AG04449 (cell line): ENCODE results near the gene LRP10.
"Not testable (repeated sequence)": the region's sequence is repeated elsewhere in the genome, so short reads cannot be mapped to it uniquely, and the experiment has no call there.

Experiments
- CTCF ChIA-PET: fragments of 350-600 bp; formaldehyde crosslinking; extraction: SDS; loops from one replicate; lab custom pipeline; 2021; ENCODE audit warnings: antibody characterized with exemption; lab: Yijun Ruan, JAX
- POLR2A ChIA-PET: fragments of 400-600, 350-600 bp; formaldehyde crosslinking; extraction: SDS; loops from one replicate; lab custom pipeline; 2020; ENCODE audit warnings: antibody characterized with exemption, inconsistent platforms; lab: Yijun Ruan, JAX
- DNase-seq: peaks from one replicate; pipeline ENCODE4 v3.0.0-alpha.2; 2010; ENCODE audit warnings: low read depth, low spot score
- H3K4me3 ChIP-seq: 2 replicates; pipeline ENCODE4 v1.5.1; 2011; ENCODE audit warnings: low read depth, mild to moderate bottlenecking, control low read depth, low read length
- TF ChIP-seq, protein P1 (sequence below): IDR thresholded peaks from one replicate; pipeline ENCODE4 v1.5.1; 2011; ENCODE audit warnings: mild to moderate bottlenecking, moderate library complexity, low read length, control low read depth, inconsistent platforms; ENCODE audit not compliant: insufficient read depth; ENCODE audit errors: missing control alignments

Gene LRP10

DNA sequence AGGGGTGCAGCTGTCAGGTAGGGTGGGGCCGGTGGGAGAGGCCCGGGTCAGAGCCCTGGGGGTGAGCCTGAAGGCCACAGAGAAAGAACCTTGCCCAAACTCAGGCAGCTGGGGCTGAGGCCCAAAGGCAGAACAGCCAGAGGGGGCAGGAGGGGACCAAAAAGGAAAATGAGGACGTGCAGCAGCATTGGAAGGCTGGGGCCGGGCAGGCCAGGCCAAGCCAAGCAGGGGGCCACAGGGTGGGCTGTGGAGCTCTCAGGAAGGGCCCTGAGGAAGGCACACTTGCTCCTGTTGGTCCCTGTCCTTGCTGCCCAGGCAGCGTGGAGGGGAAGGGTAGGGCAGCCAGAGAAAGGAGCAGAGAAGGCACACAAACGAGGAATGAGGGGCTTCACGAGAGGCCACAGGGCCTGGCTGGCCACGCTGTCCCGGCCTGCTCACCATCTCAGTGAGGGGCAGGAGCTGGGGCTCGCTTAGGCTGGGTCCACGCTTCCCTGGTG lies 24.7 kb upstream of the LRP10 start:
- CTCF ChIA-PET: interaction anchor here (1.0 to 10.9 kb wide), 5 partner anchors 8 to 292 kb away, joined by 3 to 272 read pairs (median 6); partner anchors contain the start of gene MMP14
- no peak for DNase-seq
- H3K4me3 ChIP-seq: no peak overlapping the region
- POLR2A ChIA-PET: interaction anchor here (7.3 kb wide), 1 partner anchor 10 kb away, joined by 158 read pairs; the partner anchor contains the start of gene MMP14
- TF ChIP-seq, protein P1, sequence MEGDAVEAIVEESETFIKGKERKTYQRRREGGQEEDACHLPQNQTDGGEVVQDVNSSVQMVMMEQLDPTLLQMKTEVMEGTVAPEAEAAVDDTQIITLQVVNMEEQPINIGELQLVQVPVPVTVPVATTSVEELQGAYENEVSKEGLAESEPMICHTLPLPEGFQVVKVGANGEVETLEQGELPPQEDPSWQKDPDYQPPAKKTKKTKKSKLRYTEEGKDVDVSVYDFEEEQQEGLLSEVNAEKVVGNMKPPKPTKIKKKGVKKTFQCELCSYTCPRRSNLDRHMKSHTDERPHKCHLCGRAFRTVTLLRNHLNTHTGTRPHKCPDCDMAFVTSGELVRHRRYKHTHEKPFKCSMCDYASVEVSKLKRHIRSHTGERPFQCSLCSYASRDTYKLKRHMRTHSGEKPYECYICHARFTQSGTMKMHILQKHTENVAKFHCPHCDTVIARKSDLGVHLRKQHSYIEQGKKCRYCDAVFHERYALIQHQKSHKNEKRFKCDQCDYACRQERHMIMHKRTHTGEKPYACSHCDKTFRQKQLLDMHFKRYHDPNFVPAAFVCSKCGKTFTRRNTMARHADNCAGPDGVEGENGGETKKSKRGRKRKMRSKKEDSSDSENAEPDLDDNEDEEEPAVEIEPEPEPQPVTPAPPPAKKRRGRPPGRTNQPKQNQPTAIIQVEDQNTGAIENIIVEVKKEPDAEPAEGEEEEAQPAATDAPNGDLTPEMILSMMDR: no peak

GRCh38 chr14:22847661-22848341 lies 23.7 kb upstream of the LRP10 start:
- ChIA-PET POLR2A (interaction anchor here (1.4 to 7.3 kb wide), 3 partner anchors 10 to 82 kb away, joined by 4 to 158 read pairs (median 5); partner anchors contain the start of genes MMP14 and PRMT5), CTCF (interaction anchor here (1.1 to 10.9 kb wide), 7 partner anchors 10 to 460 kb away, joined by 3 to 272 read pairs (median 6); partner anchors contain the start of genes MMP14 and SLC7A7)
- H3K4me3 ChIP-seq: no peak overlapping the region
- no peak for DNase-seq
- TF ChIP-seq, protein P1: no peak

DNA sequence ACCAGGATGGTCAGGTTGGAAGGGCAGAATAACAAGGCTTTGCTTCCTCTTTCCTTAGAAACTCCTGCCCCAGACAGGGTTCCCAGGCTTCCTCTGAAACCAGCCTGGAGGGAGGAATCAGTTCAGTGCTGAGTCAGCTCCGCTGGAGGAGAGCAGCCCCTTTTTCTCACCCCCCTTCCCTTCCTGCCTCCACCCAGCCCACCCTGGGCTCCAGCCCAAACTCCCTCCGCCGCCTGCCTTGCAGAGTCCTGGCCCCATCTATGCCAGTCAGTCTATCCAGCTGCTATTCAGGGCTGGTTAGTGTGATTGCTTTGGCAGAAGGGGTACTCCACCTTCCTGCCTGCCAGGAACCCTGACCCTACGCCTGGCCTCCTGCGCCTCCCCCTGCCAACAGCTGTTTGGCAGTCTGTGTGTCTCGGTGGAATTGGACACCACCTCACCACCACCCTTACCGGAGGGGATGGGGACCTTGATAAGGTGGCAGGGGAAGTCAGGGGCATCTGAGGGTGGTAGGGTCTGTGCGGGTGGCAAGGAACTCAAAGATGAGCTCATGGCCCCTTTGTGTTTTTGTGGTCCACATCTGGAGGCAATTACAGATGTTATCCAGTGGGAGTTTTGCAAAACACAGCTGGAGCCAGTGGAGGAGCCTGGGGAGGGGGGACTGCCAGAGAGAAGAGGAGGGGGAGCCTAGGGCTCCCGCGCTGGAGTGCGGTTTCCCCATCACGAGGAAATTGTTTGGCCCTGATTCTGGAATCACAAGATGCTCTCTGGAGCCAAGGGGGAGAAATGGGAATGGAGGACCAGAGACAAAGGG lies 23.0 kb upstream of the LRP10 start:
- H3K4me3 ChIP-seq: peak overlapping the region; percentile 12; the same call in 1 of the 2 replicates
- ChIA-PET POLR2A (interaction anchor here (0.6 to 7.3 kb wide), 5 partner anchors 11 to 296 kb away, joined by 3 to 158 read pairs (median 4); partner anchors contain the start of genes MMP14 and PRMT5), CTCF (interaction anchor here (0.7 to 10.9 kb wide), 13 partner anchors 10 to 460 kb away, joined by 3 to 272 read pairs (median 4); partner anchors contain the start of genes LRP10, MMP14 and SLC7A7)
- DNase-seq: no peak
- TF ChIP-seq, protein P1: no peak

GRCh38 chr14:22849212-22849819 lies 22.2 kb upstream of the LRP10 start:
- CTCF ChIA-PET: interaction anchor here (0.6 to 10.9 kb wide), 15 partner anchors 11 to 461 kb away, joined by 3 to 272 read pairs (median 4); partner anchors contain the start of genes LRP10, MMP14, MRPL52 and SLC7A7
- no peak for DNase-seq
- POLR2A ChIA-PET: interaction anchor here (0.6 to 7.3 kb wide), 5 partner anchors 12 to 297 kb away, joined by 3 to 158 read pairs (median 5); partner anchors contain the start of genes MMP14 and PRMT5
- TF ChIP-seq, protein P1: no peak
- no peak overlapping the region for H3K4me3 ChIP-seq

DNA sequence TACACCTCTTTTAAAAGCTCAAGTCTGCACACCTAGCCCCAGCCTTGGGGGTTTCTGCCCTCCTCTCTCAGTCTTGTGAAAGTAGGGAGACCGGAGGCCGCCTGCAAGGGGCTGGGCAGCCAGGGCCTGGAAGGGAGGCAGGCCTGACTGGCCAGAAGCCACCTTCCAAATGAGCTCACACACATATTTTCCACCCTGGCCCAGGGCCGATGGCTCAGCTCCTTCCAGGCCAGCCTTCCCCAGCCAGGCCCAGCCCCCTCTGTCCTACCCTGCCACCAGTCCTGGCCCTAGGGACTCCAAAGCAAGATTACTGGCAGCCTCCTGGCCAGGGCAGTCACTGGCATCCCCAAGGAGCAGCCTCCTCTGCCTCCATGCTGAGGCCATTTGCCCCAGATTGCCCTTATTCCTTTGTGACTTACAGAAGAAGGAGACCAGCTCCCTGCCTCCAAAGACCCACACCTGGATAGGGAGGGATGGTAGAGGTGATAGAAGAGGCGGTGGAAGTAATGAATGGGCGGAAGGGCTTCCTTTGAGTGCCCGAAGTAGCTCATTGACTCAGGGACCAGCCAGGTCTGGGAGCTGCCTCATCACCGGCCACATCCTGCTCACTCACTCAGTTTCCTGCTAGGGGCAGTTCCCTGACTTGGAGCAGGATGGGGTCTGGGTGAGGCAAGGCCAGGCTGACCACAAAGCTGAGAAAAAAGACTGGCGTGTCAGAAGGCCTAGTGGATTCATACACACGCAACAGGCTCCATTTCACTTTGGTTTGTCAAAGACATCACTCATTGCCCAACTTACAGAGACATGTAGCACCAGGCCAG lies 20.4 kb upstream of the LRP10 start:
- TF ChIP-seq, protein P1: no peak
- H3K4me3 ChIP-seq: no peak overlapping the region; the same call in 1 of the 2 replicates
- no peak for DNase-seq
- CTCF ChIA-PET: interaction anchor here (0.5 to 10.9 kb wide), 24 partner anchors 13 to 459 kb away, joined by 3 to 272 read pairs (median 26); partner anchors contain the start of genes AJUBA, DAD1, LRP10 and MMP14
- POLR2A ChIA-PET: interaction anchor here (0.5 to 7.3 kb wide), 15 partner anchors 9 to 462 kb away, joined by 3 to 158 read pairs (median 3); partner anchors contain the start of genes LRP10, MMP14, MRPL52 and OXA1L

DNA sequence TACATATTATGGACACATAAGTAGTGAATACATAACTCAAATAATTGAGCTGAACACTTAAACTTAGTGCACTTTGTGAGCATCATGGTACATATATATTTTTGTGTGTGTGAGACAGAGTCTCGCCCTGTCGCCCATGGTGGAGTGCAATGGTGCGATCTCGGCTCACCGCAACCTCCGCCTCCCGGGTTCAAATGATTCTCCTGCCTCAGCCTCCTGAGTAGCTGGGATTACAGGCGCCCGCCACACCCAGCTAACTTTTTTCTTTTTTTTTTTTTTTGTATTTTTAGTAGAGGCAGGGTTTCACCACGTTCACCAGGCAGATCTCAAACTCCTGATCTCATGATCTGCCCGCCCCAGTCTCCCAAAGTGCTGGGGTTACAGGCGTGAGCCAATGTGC lies 19.4 kb upstream of the LRP10 start:
- ChIA-PET CTCF (interaction anchor here (0.6 to 10.9 kb wide), 37 partner anchors 12 to 462 kb away, joined by 3 to 272 read pairs (median 8); partner anchors contain the start of genes DAD1, LRP10, MMP14 and MRPL52), POLR2A (interaction anchor here (0.6 to 7.3 kb wide), 7 partner anchors 15 to 295 kb away, joined by 3 to 158 read pairs (median 5); partner anchors contain the start of genes MMP14, MRPL52 and OXA1L)
- not testable (repeated sequence) for H3K4me3 ChIP-seq, DNase-seq
